HG03095 (cell line): ENCODE measurements around the gene JARID2.

Experiments
- ATAC-seq: cut with Tn5 transposase; IDR thresholded peaks from one replicate; pipeline ENCODE4 v1.9.1; 2021; ENCODE audit warnings: moderate library complexity; ENCODE audit not compliant: unreplicated experiment

JARID2 gene

DNA sequence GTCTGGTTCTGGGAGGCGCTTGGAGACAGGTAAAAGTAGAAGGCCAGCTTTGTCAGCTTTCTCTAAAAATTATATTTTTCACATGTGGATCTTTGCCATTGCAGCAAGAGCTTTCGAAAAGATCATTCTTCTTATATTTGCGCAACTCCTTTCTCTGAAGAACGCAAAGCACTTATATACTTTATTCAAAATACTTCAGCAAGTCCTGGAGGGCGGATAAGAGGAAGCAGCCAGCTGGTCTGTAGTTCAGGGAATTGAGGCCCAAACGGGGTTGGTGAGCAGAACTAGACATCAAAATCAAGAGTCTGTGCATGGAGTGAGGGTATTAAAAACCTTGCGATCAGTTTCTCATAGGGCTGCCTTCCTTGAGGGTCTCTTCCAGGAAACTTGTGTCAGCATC, 234.7 kb downstream of the JARID2 start:
- no peak for ATAC-seq

DNA sequence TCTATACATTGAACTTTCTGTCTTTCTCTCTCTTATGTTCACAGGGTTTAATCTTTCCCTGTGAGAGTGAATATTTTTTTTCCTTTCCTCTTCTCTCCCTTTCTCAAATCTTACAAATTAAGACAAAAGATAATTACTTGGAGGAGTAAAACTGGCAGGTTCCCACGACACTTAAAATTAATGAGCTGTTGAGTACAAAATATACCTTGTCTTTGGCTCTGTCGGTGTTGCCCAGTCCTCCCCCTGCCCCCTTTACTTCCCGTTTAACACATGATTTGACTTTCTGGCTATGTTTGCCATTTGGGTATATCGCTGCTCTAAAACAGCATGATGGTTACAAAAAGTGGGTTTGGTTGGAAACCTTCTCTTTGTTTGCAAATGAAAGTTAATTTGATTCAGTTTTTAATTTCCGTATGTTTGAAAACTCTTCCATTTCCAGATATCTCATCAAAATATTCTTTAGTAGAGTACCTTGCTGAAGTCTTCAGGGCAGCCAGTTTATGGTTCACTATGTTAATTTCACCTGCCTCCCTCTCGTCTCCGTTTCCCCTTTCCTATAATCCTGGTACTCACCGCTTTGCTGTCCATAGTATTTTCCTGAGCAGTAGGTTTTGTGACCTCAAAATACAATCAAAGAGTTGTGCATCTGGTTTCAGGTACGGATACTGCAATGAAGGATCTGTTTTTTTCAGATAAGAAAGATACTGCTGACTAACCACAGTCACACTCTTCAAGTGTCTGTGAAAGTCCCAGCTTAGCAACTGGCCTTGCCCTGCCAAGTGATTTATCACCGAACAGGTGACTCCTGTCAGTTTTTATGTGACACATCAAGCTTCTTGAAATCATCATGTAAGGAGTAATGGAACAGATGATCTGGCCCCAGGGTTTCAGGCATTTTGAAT, 235.8 kb downstream of the JARID2 start:
- no peak for ATAC-seq

DNA sequence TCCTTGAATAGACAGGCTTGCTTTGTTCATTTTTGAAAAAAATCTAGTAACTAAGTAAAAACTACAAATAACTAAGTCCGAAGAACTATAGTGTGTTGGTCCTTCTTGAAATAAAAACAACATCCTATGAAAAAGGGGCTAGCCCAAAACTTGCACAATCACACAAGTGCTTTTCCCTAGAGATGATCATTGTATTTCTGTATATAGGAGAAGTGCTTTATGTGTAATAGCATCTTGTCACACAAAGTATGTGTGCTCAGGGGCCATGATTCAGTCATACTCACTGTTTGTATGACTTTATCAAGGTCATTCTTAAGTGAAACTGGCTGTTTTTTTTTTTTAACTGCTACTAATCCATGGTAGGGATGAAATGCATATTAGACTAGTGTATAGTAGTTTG, 237.2 kb downstream of the JARID2 start:
- ATAC-seq, result no peak

DNA sequence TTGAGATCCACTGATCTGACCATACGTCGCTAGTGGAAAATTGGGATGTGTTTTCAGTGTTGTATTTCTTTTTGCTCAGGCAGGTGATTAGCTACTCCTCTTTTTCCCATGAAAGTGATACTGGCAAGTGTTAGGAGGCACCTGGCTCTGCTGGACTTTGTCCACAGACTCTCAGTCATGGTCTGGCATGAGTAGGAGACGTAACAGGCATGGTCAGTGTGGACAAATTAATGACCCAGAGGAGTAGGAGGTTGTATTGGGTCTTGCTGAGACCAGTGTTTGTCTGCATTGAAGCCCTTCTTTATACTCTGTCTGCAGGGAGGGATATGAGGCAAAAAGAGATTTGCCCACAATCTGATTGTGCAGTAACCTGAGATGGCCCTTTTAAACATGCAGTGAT, 238.3 kb downstream of the JARID2 start:
- ATAC-seq, result no peak

DNA sequence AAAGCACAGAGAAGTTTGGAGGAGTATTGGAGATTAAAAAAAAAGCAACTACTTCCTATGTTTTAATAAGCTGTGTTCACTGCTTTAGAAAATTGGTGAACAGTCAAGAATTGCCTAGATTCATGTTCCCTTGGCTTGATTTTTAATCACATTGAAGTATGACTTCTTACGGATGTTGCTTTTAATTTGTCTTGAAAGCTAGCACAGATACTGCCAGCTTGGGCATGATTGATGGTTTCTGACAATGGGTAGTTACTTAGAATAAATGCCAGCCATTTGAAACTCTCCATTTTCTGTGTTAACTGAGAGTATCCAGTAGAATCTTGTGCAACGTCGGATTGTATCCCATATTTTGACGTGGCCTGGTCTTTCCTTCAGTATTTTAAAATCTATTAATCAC, 239.0 kb downstream of the JARID2 start:
- no peak for ATAC-seq

DNA sequence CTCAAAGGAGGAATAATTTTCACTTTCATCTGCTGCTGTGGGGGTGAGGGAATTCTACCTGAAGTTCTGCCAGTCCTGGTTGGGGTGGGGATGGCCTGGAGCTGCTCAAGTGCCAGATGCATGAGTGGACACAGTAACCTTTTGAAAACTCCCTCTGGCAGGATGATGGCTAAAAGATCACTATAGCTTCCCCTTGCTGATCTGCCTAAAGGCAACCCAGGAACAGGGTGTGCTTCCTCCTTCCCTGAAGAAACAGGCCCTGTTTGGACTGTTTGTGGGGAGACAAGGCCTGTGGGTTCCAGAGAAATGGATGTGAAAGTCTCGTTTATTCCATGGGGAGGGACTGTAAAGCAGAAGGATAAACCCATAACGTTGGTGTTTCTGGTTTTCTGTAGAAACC, 240.1 kb downstream of the JARID2 start:
- ATAC-seq, result no peak

DNA sequence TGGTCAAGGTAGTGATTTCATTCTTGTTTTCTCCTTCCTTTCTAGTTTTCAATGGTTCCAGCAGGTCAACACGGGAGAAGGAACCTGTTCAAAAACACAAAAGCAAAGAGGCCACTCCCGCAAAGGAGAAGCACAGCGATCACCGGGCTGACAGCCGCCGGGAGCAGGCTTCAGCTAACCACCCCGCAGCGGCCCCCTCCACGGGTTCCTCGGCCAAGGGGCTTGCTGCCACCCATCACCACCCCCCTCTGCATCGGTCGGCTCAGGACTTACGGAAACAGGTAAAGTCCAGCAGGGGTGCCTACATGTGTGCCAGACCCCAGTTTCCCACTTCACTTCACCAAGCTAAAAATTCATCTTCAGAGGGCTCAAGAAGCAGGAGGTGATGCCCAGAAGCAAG, 241.4 kb downstream of the JARID2 start:
- ATAC-seq, result no peak

DNA sequence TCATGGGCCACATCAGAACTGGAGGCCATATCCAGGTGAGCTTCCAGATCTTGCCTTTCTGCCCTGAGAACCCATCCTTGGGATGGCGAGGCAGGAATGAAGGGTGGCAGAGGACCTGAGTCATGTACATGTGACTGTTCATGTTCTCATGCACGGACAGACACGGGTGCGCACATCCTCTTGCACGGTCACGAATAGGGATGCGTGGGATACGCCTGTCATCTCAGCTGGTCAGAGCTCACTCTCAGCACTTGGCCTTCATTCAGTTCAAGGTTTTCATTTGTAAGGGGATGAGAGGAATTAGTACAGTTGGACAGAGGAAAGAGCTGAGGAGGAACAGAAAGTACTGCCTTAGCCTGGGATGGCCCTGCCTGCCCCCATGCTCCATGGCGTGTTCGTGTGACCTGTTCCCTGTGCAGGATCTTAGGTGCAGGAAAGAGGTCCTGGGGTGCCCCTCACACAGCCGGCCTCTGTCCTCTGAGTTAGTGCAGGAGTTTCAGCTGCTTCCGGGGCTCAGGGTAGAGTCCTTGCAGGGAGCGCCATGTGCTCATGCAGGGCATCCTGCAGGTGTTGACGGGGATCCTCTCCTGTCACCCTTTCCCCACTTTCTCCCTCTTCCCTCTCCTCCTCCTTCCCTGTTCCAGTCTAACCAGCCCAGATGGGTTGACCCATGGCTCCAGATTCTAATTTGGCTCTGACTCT, 243.5 kb downstream of the JARID2 start:
- no peak for ATAC-seq

DNA sequence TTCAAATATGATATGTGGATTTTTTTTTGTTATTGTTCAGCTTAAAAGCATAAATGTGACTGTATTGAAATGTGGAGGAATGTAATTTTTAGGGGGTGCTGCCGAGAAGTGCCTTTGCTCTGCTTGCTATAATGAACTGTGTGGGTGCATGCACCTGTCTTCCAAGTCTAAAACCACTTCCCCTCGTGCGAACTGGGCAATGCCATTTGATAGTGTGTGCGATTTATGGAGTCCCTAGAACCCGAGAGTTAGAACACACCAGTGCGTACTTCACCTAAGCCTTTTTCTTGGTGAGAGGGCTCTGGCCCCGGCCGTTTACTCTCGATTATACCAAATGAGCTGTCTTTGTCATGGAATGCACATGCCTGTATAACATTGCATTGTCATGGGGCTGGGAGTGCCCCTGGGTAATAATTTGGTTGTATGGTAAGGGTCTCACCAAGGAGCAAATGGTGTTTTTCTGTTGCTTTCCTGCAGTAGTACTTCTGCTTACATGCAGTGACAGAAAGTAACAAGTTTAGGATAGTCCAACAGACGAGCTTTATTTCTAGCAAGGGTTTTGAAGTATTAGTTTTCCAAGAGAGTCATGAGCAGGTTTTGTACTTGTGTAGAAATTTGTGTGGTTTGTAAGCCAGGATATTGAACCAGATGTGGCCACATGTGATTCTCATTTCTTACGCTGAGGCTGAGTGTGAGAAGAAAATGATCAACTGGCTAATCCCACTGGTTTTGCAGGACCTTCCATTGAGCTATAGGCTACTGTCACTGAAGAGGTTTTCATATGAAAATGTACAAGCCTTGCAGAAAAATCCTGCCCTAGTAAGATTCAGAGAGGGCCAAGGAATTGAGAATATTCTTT, 244.6 kb downstream of the JARID2 start:
- no peak for ATAC-seq

DNA sequence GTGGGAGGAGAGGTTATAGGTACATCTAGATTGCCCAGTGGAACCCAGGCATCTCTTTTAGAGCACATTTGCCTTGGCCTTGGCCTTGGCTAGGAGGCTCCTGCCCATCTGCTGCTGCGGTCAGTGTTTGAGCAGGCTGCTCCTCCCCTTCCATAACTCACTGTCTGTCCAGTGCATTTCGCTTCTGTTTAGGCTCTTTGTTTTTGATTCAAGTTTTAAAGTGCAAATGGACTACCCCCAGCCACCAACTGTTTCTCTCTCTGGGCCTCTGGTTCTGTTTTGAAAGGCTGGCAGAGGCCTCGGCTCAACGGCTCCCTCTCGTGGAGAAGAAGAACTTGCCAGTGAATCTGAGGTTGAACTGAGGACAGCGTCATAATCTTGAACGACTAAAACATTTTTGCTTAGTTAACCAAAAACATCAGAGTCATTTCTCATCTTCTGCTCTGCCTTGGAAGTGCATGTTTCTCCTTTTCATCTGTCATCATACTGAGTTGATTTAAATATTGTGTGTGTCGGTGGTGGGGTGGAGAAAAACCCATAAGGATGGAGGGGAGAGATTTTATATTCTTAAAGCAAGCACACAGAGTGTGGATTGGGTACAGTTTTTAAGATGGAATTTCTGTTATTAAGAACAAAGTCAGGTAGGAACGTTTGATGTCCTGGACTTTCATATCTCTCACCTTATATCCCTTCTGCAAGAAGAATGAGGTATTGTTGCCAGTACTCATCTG, 245.6 kb downstream of the JARID2 start:
- ATAC-seq, result no peak

DNA sequence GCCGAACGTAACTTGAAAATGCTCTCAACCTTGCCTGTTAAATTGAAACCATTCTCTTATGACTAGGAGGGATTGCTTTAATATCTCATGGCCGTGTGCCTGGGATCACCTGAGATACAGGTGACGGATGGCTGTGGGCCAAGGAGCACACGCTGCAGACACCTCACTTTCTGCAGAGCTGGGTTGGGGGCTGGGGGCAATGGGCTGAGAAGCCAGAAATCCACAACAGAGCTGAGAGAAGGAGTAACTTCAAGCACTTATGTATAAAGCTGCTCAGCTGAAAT, 246.1 kb downstream of the JARID2 start:
- ATAC-seq, result no peak

DNA sequence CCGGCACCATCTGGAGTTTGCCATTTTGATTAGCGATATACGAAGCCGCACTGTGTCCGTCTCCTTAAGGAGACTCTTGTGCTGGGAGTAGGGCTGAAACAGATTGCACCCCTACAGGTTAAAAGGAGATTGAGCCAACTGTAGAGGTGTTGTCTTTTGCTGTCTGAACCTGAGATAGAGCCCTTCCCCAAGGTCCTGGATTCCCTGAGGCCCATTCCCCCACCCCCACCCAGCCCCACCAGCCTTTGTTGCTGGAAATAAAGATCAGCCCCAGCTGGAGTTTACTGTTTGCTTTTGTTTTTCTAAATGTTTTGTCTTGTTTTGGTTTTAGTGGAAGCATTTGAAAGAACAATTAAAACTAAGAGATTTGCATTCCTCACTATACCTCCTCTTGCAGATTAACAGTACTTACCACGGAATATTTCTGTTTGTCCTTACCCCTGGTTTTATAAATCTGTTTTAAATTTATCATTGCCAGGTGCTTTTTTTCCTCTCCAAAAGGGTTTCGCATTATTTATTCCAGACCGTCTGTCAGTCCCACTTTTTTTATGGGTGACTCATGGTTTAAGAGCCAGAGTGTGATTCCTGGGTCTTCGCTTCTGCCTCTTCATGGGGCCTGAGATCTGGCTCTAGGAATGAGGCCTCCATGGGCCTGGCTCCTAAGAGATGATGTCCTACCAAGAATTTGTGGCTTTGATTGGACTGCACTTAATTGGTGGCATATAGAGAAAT, 247.7 kb downstream of the JARID2 start:
- no peak for ATAC-seq

DNA sequence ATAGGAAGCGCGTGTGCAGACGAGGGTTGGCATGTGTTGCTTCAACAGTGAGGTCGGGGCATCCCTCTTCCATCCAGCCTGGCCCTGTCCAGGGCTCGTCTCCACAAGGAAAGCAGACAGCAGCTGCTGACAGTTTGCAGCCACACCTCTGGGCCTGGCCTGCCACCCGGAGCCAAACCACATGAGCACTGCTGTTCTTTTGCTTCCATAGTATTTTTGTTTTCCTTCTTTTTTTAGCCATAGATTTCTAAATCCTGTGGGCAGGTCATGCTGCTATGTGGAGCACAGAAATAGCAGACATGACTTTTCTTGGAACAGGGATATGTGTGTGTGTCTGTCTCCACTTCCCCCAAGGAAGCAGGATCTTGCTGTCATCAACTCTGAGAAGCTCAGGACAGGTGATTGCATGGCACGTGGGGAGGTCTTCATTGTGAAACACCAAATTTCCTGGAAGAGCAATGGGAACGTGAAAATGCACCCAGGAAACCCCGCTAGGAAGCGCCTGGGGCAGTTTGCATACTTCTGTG, 249.6 kb downstream of the JARID2 start:
- no peak for ATAC-seq

DNA sequence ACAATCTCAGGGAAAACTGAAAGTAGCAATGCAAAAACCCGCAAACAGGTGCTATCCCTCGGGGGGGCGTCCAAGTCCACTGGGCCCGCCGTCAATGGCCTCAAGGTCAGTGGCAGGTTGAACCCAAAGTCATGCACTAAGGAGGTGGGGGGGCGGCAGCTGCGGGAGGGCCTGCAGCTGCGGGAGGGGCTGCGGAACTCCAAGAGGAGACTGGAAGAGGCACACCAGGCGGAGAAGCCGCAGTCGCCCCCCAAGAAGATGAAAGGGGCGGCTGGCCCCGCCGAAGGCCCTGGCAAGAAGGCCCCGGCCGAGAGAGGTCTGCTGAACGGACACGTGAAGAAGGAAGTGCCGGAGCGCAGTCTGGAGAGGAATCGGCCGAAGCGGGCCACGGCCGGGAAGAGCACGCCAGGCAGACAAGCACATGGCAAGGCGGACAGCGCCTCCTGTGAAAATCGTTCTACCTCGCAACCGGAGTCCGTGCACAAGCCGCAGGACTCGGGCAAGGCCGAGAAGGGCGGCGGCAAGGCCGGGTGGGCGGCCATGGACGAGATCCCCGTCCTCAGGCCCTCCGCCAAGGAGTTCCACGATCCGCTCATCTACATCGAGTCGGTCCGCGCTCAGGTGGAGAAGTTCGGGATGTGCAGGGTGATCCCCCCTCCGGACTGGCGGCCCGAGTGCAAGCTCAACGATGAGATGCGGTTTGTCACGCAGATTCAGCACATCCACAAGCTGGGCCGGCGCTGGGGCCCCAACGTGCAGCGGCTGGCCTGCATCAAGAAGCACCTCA, 250.7 kb downstream of the JARID2 start:
- ATAC-seq, result no peak

DNA sequence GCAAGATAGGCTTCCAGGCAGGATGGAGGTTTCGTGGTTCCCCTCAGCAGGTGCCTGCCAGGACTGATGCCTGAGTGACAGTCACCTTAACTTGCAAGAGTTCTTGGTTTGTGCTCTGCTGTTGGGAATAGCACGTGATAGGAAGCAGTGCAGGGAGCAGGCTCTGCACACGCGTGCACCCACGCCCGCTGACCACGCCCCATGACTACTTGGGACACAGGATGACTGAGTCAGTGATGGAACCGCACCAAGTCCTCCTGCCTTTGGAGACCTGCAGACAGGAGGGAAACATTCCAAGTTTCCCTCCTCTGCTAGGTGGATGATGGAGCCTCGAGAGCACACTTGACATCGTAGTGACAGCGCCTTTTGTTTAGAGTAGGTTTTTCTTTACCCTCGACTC, 252.8 kb downstream of the JARID2 start:
- no peak for ATAC-seq

DNA sequence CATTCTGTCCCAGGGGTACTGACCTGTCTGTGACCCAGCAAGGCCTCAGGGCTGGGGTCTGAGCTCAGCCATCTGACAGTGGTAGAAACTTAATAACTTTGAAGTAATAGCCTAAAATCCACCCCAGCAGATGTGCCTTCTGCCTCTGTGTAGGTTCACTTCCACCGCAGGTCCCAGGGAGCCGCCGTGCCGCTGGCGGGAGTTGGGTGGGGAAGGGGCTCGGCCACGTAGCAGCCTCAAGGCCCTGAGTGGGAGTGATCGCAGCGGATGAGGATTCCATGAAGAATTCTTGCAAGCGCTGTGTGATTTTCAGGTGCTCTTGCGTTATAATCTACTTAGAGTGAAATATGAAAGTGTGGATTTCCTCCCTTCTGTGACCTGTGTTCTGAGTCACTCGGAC, 253.3 kb downstream of the JARID2 start:
- no peak for ATAC-seq

DNA sequence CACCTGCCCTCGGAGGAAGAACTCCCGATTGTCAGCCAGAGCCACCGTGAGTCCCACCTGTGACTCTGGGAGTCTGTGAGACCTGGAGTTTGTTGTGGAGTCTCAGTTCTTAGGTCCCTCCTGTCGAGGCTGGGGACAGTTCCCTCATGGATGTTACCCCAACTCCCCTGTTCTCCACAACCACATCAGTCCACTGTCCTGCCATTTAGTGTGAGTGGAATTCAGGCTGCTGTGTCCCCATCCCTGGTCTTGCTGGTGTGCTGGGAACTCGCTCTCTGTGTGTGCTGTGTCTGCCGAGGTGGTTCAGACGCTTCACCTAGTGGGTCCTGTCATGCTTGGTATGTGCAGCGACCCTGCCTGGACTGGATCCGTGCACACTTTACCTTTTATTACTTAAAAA, 253.7 kb downstream of the JARID2 start:
- no peak for ATAC-seq

DNA sequence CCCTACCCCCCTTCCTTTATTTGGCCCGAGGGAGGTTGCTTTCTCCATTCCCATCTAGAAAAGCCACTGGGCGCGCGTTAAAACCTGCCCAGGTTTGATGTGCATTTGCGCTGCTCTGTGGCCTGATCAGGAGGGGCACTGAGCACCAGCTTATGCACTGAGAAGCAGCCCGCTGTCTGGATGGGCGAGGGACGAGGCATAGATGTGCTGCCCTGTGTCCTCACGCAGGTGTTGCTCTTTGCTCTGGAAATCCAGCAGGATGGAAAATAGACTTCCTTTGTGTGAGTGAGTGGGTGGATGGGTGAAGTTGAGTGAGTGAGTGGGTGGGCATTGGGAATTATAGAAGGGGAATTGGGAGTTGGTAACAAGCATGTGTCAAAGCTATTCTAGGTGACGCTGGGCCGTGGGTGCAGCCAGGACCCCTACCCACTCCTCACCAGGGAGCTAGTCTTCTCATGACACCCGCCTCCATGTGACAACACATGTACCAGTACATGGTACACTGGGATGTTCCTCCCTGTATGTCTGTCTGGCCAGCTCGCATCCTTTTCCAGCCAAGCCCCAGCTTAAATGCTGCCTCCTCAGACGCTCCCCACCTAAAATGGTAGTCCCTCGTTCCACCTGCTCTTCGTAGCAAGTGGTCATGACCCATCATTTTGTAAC, 254.3 kb downstream of the JARID2 start:
- no peak for ATAC-seq
